GM19397 (cell line): ENCODE results near the gene ALOX15.
"Not testable (repeated sequence)": the region's sequence is repeated elsewhere in the genome, so short reads cannot be mapped to it uniquely, and the experiment has no call there.

Experiments used
- ATAC-seq: cut with Tn5 transposase; IDR thresholded peaks from one replicate; pipeline ENCODE4 v1.9.1; 2021; ENCODE audit warnings: mild to moderate bottlenecking, moderate library complexity; ENCODE audit not compliant: unreplicated experiment

ALOX15 gene

GRCh38 chr17:4594931-4595684 is 46.4 kb downstream of the ALOX15 start:
- no peak for ATAC-seq

GRCh38 chr17:4594406-4594805 is 47.1 kb downstream of the ALOX15 start:
- no peak for ATAC-seq

GRCh38 chr17:4593021-4593421 is 48.5 kb downstream of the ALOX15 start:
- no peak for ATAC-seq

- no peak for ATAC-seq
Measured at GRCh38 chr17:4592240-4593005, 49.1 kb downstream of the ALOX15 start.

GRCh38 chr17:4591529-4591928 is 49.9 kb downstream of the ALOX15 start:
- ATAC-seq = no peak

GRCh38 chr17:4590981-4591453 is 50.5 kb downstream of the ALOX15 start:
- ATAC-seq = no peak

- ATAC-seq = not testable (repeated sequence)
Measured at GRCh38 chr17:4590042-4590441, 51.4 kb downstream of the ALOX15 start.

GRCh38 chr17:4588898-4589625 is 52.4 kb downstream of the ALOX15 start:
- no peak for ATAC-seq

- ATAC-seq = no peak
Measured at GRCh38 chr17:4588391-4588790, 53.1 kb downstream of the ALOX15 start.

- ATAC-seq = no peak
Measured at GRCh38 chr17:4587803-4588202, 53.7 kb downstream of the ALOX15 start.

GRCh38 chr17:4587195-4587594 is 54.3 kb downstream of the ALOX15 start:
- ATAC-seq = no peak

GRCh38 chr17:4586043-4586442 is 55.4 kb downstream of the ALOX15 start:
- ATAC-seq = no peak

GRCh38 chr17:4585638-4585994 is 55.9 kb downstream of the ALOX15 start:
- no peak for ATAC-seq

- ATAC-seq = no peak
Measured at GRCh38 chr17:4584917-4585637, 56.4 kb downstream of the ALOX15 start.

- ATAC-seq = no peak
Measured at GRCh38 chr17:4584101-4584916, 57.2 kb downstream of the ALOX15 start, which contains the start of gene SMTNL2. TSS of gene SMTNL2 (plus strand) at chr17:4584529. CDS start at chr17:4584606, 77 bp downstream.

- ATAC-seq = no peak
Measured at GRCh38 chr17:4583782-4584100, 57.7 kb downstream of the ALOX15 start.

GRCh38 chr17:4583206-4583605 is 58.3 kb downstream of the ALOX15 start:
- ATAC-seq = no peak

- no peak for ATAC-seq
Measured at GRCh38 chr17:4582691-4583090, 58.8 kb downstream of the ALOX15 start.

- ATAC-seq = no peak
Measured at GRCh38 chr17:4582101-4582501, 59.4 kb downstream of the ALOX15 start.
